Panc1 (cell line): Measurements from ENCODE around the gene TM9SF3. TPM values are rescaled to one million over a fixed set of nuclear protein-coding genes. Genes with fewer than 3 reads are reported as not detected.

Experiments used
- ATAC-seq: fragments of 200-7000 bp; cut with Tn5 transposase; 2 replicates; pipeline ENCODE4 v1.9.1; 2020; ENCODE audit warnings: mild to moderate bottlenecking, moderate library complexity
- BruUV-seq: library from RNA; stranded (reverse); fragments of 400-500 nt; replicated peaks from 2 replicates; lab custom pipeline; 2021; lab: Mats Ljungman, UMichigan
- CTCF ChIA-PET: fragments of 300-600 bp; sonication (Branson Sonifier 250); formaldehyde crosslinking; loops from one replicate; lab custom pipeline; 2022; ENCODE audit warnings: antibody characterized with exemption; lab: Charles Lee
- POLR2A ChIA-PET: fragments of 300-600 bp; sonication (Branson Sonifier 250); formaldehyde crosslinking; loops from one replicate; lab custom pipeline; 2022; ENCODE audit warnings: antibody characterized with exemption; lab: Charles Lee
- DNase-seq: peaks from one replicate; pipeline ENCODE4 v3.0.0-alpha.2; 2010; ENCODE audit warnings: low read depth, low spot score
- H3K27ac ChIP-seq: 2 replicates; pipeline ENCODE4 v1.5.1; 2011; ENCODE audit warnings: mild to moderate bottlenecking, low read length, inconsistent platforms
- H3K27me3 ChIP-seq: fragments of 200-500 bp; sonication (Bioruptor generic); 2 replicates; pipeline ENCODE4 v1.6.0; 2014; ENCODE audit warnings: low read length, inconsistent platforms; ENCODE audit not compliant: control insufficient read depth, insufficient read depth
- H3K36me3 ChIP-seq: fragments of 200-500 bp; sonication (Bioruptor generic); 2 replicates; pipeline ENCODE4 v1.5.1; 2014; ENCODE audit warnings: inconsistent platforms, mild to moderate bottlenecking, low read length, moderate library complexity; ENCODE audit not compliant: control insufficient read depth, insufficient read depth
- H3K4me1 ChIP-seq: 2 replicates; pipeline ENCODE4 v1.5.1; 2011; ENCODE audit warnings: inconsistent platforms, mild to moderate bottlenecking, low read length, moderate library complexity; ENCODE audit not compliant: control insufficient read depth, insufficient read depth
- H3K4me3 ChIP-seq, 2 experiments: 2 replicates each; pipeline ENCODE4 v1.5.1; 2011 to 2012; ENCODE audit warnings: low read depth in 2 of 2, low read length in 2 of 2, mild to moderate bottlenecking in 2 of 2, inconsistent platforms in 1 of 2, moderate library complexity in 1 of 2
- H3K9me3 ChIP-seq: fragments of 200-500 bp; sonication (Bioruptor generic); 2 replicates; pipeline ENCODE4 v1.5.1; 2014; ENCODE audit warnings: low read depth, mild to moderate bottlenecking, inconsistent platforms, low read length, moderate library complexity; ENCODE audit not compliant: control insufficient read depth, insufficient read depth
- POLR2AphosphoS5 ChIP-seq: IDR thresholded peaks from 2 replicates; pipeline ENCODE4 v1.6.1; 2012; ENCODE audit warnings: mild to moderate bottlenecking, low read depth, low read length, moderate library complexity
- REST ChIP-seq, 2 experiments: IDR thresholded peaks; 2 replicates each; pipeline ENCODE4 v1.6.1; 2011 to 2012; ENCODE audit warnings: low read depth in 2 of 2, control low read depth in 1 of 2, low read length in 1 of 2, mild to moderate bottlenecking in 1 of 2, moderate library complexity in 1 of 2; ENCODE audit not compliant: insufficient read depth in 1 of 2
- SIN3A ChIP-seq: IDR thresholded peaks from 2 replicates; pipeline ENCODE4 v1.6.1; 2012; ENCODE audit warnings: low read depth, mild to moderate bottlenecking, low read length, moderate library complexity, borderline replicate concordance; ENCODE audit not compliant: insufficient read depth
- TCF7L2 ChIP-seq: IDR thresholded peaks from 2 replicates; pipeline ENCODE4 v1.6.1; 2011; ENCODE audit warnings: mild to moderate bottlenecking, low read depth, low read length, inconsistent platforms
- in situ Hi-C: cut with HindIII; loops from 2 replicates; pipeline ENCODE4 v1.10.0; 2016; ENCODE audit warnings: low sequenced_read_pairs, low pct_unique_long_range_greater_than_20kb
- intact Hi-C: fragments of 100-400 bp; cut with micrococcal nuclease; formaldehyde crosslinking; loops from one replicate; pipeline ENCODE4 v1.10.0; 2022; ENCODE audit not compliant: unreplicated experiment
- total RNA-seq: library from RNA; stranded (reverse); gene quantifications from one replicate; pipeline ENCODE4 v1.2.1, GENCODE V29; 2021; ENCODE audit not compliant: unreplicated experiment
- TF ChIP-seq, protein P1 (sequence below): fragments of 450-650 bp; IDR thresholded peaks from 2 replicates; pipeline ENCODE4 v1.5.1; 2017; ENCODE audit warnings: mild to moderate bottlenecking

The TM9SF3 gene
- total RNA-seq, 1 experiment from 2014 or later, result 179 TPM

DNA sequence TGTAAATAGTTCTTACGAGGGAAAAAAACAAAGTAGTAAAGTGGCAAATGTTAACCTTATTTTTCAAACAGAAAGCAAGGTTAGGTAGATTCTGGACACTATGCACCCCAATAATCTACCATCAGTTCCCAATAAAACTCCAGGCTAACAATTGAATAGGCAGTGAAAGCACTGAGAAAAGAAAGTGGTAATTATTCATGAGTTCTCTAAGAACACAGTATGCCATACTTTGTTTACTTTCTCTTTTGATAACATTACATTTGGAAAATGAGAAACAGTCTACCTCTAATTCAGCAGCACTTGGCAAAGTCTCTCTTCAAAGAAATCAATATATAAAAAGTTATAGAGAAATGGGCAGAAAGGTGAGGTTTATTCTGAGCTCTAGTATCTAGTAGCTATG, 18.4 kb downstream of the TM9SF3 start:
- in situ Hi-C loops (no loop called here), intact Hi-C loops (no loop called here)
- Histone ChIP-seq H3K27ac (no peak overlapping the region), H3K4me1 (no peaks in the 10 kb centered on the region), H3K36me3 (peaks cover 2% of the 10 kb centered on the region; the same call in 1 of the 2 replicates), H3K9me3 (no peaks in the 10 kb centered on the region), H3K27me3 (no peaks in the 10 kb centered on the region), H3K4me3 (no peak overlapping the region)
- ChIA-PET POLR2A (no interaction called here), CTCF (no interaction called here)
- no peak for TF ChIP-seq REST (IDR thresholded peaks at IDR 0.05; ENCODE audit: insufficient read depth in 1 of 2, low read depth in 2 of 2, low read length in 1 of 2)
- TF ChIP-seq TCF7L2, result no peak
- no peak for TF ChIP-seq POLR2AphosphoS5
- TF ChIP-seq SIN3A, result no peak
- TF ChIP-seq, protein P1, sequence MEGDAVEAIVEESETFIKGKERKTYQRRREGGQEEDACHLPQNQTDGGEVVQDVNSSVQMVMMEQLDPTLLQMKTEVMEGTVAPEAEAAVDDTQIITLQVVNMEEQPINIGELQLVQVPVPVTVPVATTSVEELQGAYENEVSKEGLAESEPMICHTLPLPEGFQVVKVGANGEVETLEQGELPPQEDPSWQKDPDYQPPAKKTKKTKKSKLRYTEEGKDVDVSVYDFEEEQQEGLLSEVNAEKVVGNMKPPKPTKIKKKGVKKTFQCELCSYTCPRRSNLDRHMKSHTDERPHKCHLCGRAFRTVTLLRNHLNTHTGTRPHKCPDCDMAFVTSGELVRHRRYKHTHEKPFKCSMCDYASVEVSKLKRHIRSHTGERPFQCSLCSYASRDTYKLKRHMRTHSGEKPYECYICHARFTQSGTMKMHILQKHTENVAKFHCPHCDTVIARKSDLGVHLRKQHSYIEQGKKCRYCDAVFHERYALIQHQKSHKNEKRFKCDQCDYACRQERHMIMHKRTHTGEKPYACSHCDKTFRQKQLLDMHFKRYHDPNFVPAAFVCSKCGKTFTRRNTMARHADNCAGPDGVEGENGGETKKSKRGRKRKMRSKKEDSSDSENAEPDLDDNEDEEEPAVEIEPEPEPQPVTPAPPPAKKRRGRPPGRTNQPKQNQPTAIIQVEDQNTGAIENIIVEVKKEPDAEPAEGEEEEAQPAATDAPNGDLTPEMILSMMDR, result no peak
- ATAC-seq (no peak), DNase-seq (no peak)
- BruUV-seq, result no TSS peak

DNA sequence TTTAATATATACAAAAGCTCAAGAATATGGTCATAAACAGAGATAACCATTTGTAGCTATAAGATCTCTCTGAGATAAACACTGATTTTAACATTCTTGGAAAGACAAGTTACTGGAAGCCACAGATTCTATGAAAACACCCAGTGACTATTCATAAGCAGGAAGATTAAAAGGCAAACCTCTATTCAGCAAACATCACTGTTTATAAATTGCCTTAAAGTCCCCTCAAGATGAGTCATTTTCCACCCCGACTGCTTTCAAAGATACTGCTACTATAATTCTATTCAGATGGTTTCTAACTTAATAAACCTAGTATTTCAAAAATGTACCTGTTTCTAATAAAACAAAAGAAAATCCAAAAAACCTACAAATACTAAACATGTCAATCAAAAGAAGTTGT, 21.0 kb downstream of the TM9SF3 start:
- POLR2A ChIA-PET, result interaction anchor here (1.3 kb wide), 1 partner anchor 16 kb away, joined by 6 read pairs; no protein-coding TSS in a partner anchor

More for the DNA sequence above, 21.0 kb downstream of the TM9SF3 start:
- H3K27ac ChIP-seq, result no peak overlapping the region
- H3K4me1 ChIP-seq, result no peaks in the 10 kb centered on the region
- no peak overlapping the region for H3K4me3 ChIP-seq
- DNase-seq, result no peak
- peaks cover 5% of the 10 kb centered on the region; the same call in 1 of the 2 replicates for H3K36me3 ChIP-seq
- CTCF ChIA-PET, result no interaction called here
- no TSS peak for BruUV-seq
- no peak for TF ChIP-seq REST (IDR thresholded peaks at IDR 0.05; ENCODE audit: insufficient read depth in 1 of 2, low read depth in 2 of 2, low read length in 1 of 2)
- no peak for TF ChIP-seq SIN3A
- no peak for TF ChIP-seq POLR2AphosphoS5
- TF ChIP-seq, protein P1, result no peak
- no peak for TF ChIP-seq TCF7L2
- intact Hi-C loops, result no loop called here
- in situ Hi-C loops, result no loop called here
- no peaks in the 10 kb centered on the region for H3K9me3 ChIP-seq
- H3K27me3 ChIP-seq, result no peaks in the 10 kb centered on the region
- ATAC-seq, result no peak
